CD4-positive, CD25-positive, alpha-beta regulatory T cell (primary cell): ENCODE results near the gene ZNF136. TPM values are rescaled to one million over a fixed set of nuclear protein-coding genes. Genes with fewer than 3 reads are reported as not detected.

Experiments used
- ATAC-seq, 2 donors: fragments of 150-1000 bp; cut with Tn5 transposase; one replicate each; pipeline ENCODE4 v1.10.0; 2021; ENCODE audit warnings: low read depth in 2 of 2, moderate number of reproducible peaks in 2 of 2, moderate library complexity in 1 of 2
- DNase-seq, 3 donors: peaks; one replicate each; pipeline versions ENCODE4 v3.0.0 to v3.0.0-alpha.2; 2012 to 2022; ENCODE audit warnings: mixed read lengths in 1 of 3
- H3K27ac ChIP-seq: one replicate; pipeline ENCODE4 v1.7.0; 2013; ENCODE audit warnings: mild to moderate bottlenecking, low read length; ENCODE audit not compliant: insufficient read depth, poor library complexity, severe bottlenecking
- H3K27me3 ChIP-seq: one replicate; pipeline ENCODE4 v1.7.0; 2013; ENCODE audit warnings: low read length; ENCODE audit not compliant: control insufficient read depth, insufficient read depth
- H3K36me3 ChIP-seq: one replicate; pipeline ENCODE4 v1.7.0; 2013; ENCODE audit warnings: mild to moderate bottlenecking, low read length, moderate library complexity; ENCODE audit not compliant: control insufficient read depth, insufficient read depth
- H3K4me1 ChIP-seq: 2 replicates; pipeline ENCODE4 v1.7.0; 2013; ENCODE audit warnings: mild to moderate bottlenecking, low read length; ENCODE audit not compliant: insufficient read depth, control insufficient read depth, poor library complexity, severe bottlenecking
- H3K4me3 ChIP-seq: one replicate; pipeline ENCODE4 v1.7.0; 2013; ENCODE audit warnings: low read depth, mild to moderate bottlenecking, low read length, moderate library complexity
- H3K9me3 ChIP-seq, 2 experiments: 1 replicate in 1 of 2; 2 replicates in 1 of 2; pipeline ENCODE4 v1.7.0; 2013; ENCODE audit warnings: low read length in 2 of 2, mild to moderate bottlenecking in 1 of 2, moderate library complexity in 1 of 2; ENCODE audit not compliant: control insufficient read depth in 2 of 2
- H3K27ac Mint-ChIP-seq, 3 donors: one replicate each; pipeline ENCODE4 v1.8.0; 2020 to 2022; ENCODE audit warnings: mild to moderate bottlenecking in 3 of 3, mixed read lengths in 3 of 3, moderate library complexity in 2 of 3
- H3K27me3 Mint-ChIP-seq: one replicate; pipeline ENCODE4 v1.8.0; 2022; ENCODE audit warnings: mild to moderate bottlenecking, mixed read lengths
- H3K36me3 Mint-ChIP-seq: one replicate; pipeline ENCODE4 v1.8.0; 2020; ENCODE audit warnings: mixed read lengths
- H3K4me1 Mint-ChIP-seq, 4 donors: one replicate each; pipeline ENCODE4 v1.8.0; 2020 to 2022; ENCODE audit warnings: mixed read lengths in 4 of 4, mild to moderate bottlenecking in 1 of 4
- H3K4me3 Mint-ChIP-seq, 4 donors: one replicate each; pipeline ENCODE4 v1.8.0; 2020 to 2022; ENCODE audit warnings: mild to moderate bottlenecking in 4 of 4, mixed read lengths in 4 of 4, moderate library complexity in 3 of 4
- H3K9me3 Mint-ChIP-seq, 7 donors: one replicate each; pipeline ENCODE4 v1.8.0; 2020 to 2022; ENCODE audit warnings: mixed read lengths in 7 of 7, mild to moderate bottlenecking in 3 of 7, moderate library complexity in 2 of 7
- polyA plus RNA-seq, 4 donors: library from polyadenylated mRNA; unstranded; fragments of 300-500 nt; fragmentation: Illumina TruSeq; gene quantifications; one replicate each; pipeline ENCODE4 v1.2.3, GENCODE V29; 2021
- total RNA-seq: library from RNA; stranded (reverse); gene quantifications from one replicate; pipeline ENCODE4 v1.2.3, GENCODE V29; 2022

ZNF136 gene
- 32.2 TPM for total RNA-seq
- polyA plus RNA-seq, result 10 to 100 TPM; 11.3 to 22.7 (median 16.8) TPM

- Mint-ChIP-seq H3K27me3 (peaks cover 6% of the 10 kb centered on the region), H3K4me3 (peak within 1 kb of the TSS; percentile 91 to 98 (median 96)), H3K27ac (peak within 1 kb of the TSS; percentile 96 to 97 (median 96)), H3K4me1 (peaks cover 21 to 55% (median 37%) of the 10 kb centered on the region in 4 donors), H3K9me3 (peaks cover 0 to 5% (median 0%) of the 10 kb centered on the region in 7 donors), H3K36me3 (peaks cover 17% of the 10 kb centered on the region)
- peak; percentile 99 to 100 for ATAC-seq
- H3K4me1 ChIP-seq, result peaks cover 22% of the 10 kb centered on the region
- peak within 1 kb of the TSS; percentile 77 for H3K4me3 ChIP-seq
- peak; percentile 88 to 97 (median 92) for DNase-seq
- no peaks in the 10 kb centered on the region for H3K9me3 ChIP-seq
- peaks cover 13% of the 10 kb centered on the region for H3K36me3 ChIP-seq
- H3K27ac ChIP-seq, result peak within 1 kb of the TSS; percentile 93
- no peaks in the 10 kb centered on the region for H3K27me3 ChIP-seq
These were observed at the start of gene ZNF136 for GRCh38 chr19:12162882-12163806. ZNF136 (plus strand) TSS chr19:12163096; CDS start chr19:12163204, 108 bp downstream.

DNA sequence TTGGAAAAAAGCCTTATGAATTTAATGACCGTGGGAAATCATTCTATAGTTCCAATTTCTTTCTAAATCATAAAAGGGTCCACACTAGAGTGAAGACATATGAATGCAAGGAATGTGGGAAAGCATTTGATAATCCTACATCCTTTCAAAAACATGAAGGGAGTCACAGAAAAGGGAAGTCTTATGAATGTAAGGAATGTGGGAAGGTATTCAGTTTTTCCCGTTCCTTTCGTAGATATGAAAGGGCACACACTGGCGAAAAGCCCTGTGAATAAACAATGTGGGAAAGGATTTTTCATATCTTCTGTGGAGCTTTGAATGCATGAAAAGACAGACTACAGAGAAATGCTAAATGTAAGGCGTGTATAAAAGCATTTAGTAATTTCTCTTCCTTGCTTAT lies 49.8 kb upstream of the ZNF136 start:
- Histone ChIP-seq H3K27ac (no peak overlapping the region), H3K4me1 (no peaks in the 10 kb centered on the region), H3K9me3 (peaks cover 21 to 30% of the 10 kb centered on the region in 2 experiments), H3K4me3 (no peak overlapping the region), H3K36me3 (no peaks in the 10 kb centered on the region), H3K27me3 (no peaks in the 10 kb centered on the region)
- DNase-seq (no peak), ATAC-seq (no peak)
- Mint-ChIP-seq H3K9me3 (peaks cover 0 to 32% (median 0%) of the 10 kb centered on the region in 7 donors), H3K4me3 (no peak overlapping the region), H3K27me3 (no peaks in the 10 kb centered on the region), H3K4me1 (no peaks in the 10 kb centered on the region), H3K27ac (no peak overlapping the region), H3K36me3 (no peaks in the 10 kb centered on the region)

DNA sequence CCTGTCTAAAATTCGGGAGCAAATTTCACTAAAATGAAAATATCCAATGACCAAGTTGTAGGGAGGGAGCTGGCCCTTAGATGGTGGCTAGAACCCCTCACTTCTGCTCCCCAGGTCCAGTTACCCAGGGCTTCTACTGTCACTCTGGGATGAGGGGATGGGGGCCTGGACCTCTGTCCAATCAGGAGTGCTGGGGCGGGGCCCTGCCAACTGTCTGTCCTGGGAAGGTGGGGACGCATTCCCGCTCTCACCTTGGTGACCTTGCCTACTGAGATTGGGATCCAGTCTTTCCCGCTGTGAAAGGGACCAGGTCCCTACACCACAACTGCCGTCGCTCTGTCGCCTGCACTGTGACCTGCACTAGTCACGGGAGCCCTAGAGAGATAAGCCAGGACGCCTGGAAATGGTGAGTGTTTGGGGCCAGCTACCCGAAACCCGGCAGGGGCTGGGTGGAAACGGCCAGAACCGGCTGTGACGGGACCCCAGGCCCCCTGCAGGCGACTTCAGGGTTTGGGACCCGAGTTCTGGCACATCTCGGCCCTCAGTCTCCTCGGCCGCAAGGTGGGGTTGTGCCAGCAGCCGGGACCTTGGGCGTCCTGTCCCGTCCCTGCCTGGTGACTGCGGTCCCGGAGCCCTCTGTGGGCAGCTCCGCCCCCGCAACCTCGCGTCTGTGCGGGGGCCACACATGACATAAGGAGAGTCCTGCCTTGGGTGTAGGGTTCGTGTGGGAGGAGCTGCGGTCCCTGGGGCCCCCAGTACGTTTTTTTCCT lies 45.5 kb upstream of the ZNF136 start:
- H3K9me3 ChIP-seq, result peaks cover 12 to 19% of the 10 kb centered on the region in 2 experiments
- no peaks in the 10 kb centered on the region for H3K27me3 ChIP-seq
- no peaks in the 10 kb centered on the region for H3K36me3 ChIP-seq
- Mint-ChIP-seq H3K9me3 (peaks cover 0 to 23% (median 4%) of the 10 kb centered on the region in 7 donors), H3K4me3 (no peak overlapping the region), H3K27me3 (no peaks in the 10 kb centered on the region), H3K36me3 (no peaks in the 10 kb centered on the region), H3K27ac (no peak overlapping the region), H3K4me1 (peaks cover 0 to 2% (median 0%) of the 10 kb centered on the region in 4 donors)
- no peak overlapping the region for H3K27ac ChIP-seq
- no peak for ATAC-seq
- no peaks in the 10 kb centered on the region for H3K4me1 ChIP-seq
- no peak for DNase-seq
- no peak overlapping the region for H3K4me3 ChIP-seq

- H3K36me3 ChIP-seq, result no peaks in the 10 kb centered on the region
- peaks cover 14 to 29% of the 10 kb centered on the region in 2 experiments for H3K9me3 ChIP-seq
- no peak overlapping the region for H3K27ac ChIP-seq
- no peaks in the 10 kb centered on the region for H3K4me1 ChIP-seq
- Mint-ChIP-seq H3K4me3 (no peak overlapping the region), H3K36me3 (peaks cover 7% of the 10 kb centered on the region), H3K27me3 (no peaks in the 10 kb centered on the region), H3K9me3 (peaks cover 0 to 24% (median 7%) of the 10 kb centered on the region in 7 donors), H3K4me1 (no peaks in the 10 kb centered on the region), H3K27ac (no peak overlapping the region)
- no peak for DNase-seq
- no peak overlapping the region for H3K4me3 ChIP-seq
- H3K27me3 ChIP-seq, result no peaks in the 10 kb centered on the region
- no peak for ATAC-seq
These were observed 36.2 kb upstream of the ZNF136 start for GRCh38 chr19:12126707-12127106.

GRCh38 chr19:12133069-12133468 lies 29.8 kb upstream of the ZNF136 start:
- peaks cover 0 to 48% (median 16%) of the 10 kb centered on the region in 7 donors for H3K9me3 Mint-ChIP-seq
- no peak overlapping the region for H3K27ac Mint-ChIP-seq
- no peaks in the 10 kb centered on the region for H3K27me3 Mint-ChIP-seq
- no peak overlapping the region for H3K4me3 Mint-ChIP-seq
- Histone ChIP-seq H3K4me1 (no peaks in the 10 kb centered on the region), H3K4me3 (no peak overlapping the region), H3K36me3 (peaks cover 41% of the 10 kb centered on the region), H3K27me3 (no peaks in the 10 kb centered on the region), H3K9me3 (peaks cover 39 to 67% of the 10 kb centered on the region in 2 experiments), H3K27ac (no peak overlapping the region)
- DNase-seq (no peak), ATAC-seq (no peak)
- peaks cover 40% of the 10 kb centered on the region for H3K36me3 Mint-ChIP-seq
- H3K4me1 Mint-ChIP-seq, result peaks cover 4 to 9% (median 6%) of the 10 kb centered on the region in 4 donors

- Histone ChIP-seq H3K4me1 (peaks cover 26% of the 10 kb centered on the region), H3K27me3 (no peaks in the 10 kb centered on the region), H3K27ac (no peak overlapping the region), H3K9me3 (peaks cover 19 to 33% of the 10 kb centered on the region in 2 experiments), H3K36me3 (peaks cover 38% of the 10 kb centered on the region), H3K4me3 (no peak overlapping the region)
- Mint-ChIP-seq H3K27me3 (no peaks in the 10 kb centered on the region), H3K36me3 (peaks cover 31% of the 10 kb centered on the region), H3K9me3 (peaks cover 0 to 24% (median 6%) of the 10 kb centered on the region in 7 donors), H3K4me1 (peaks cover 17 to 41% (median 31%) of the 10 kb centered on the region in 4 donors), H3K4me3 (peak overlapping the region; percentile 53 to 79 (median 63)), H3K27ac (peak overlapping the region in 2 of 3 donors; percentile 1 to 51)
- peak in 1 of 3 donors; percentile 29 for DNase-seq
- peak in 1 of 2 donors; percentile 51 for ATAC-seq
These were observed 25.5 kb upstream of the ZNF136 start for GRCh38 chr19:12137221-12137940.

DNA sequence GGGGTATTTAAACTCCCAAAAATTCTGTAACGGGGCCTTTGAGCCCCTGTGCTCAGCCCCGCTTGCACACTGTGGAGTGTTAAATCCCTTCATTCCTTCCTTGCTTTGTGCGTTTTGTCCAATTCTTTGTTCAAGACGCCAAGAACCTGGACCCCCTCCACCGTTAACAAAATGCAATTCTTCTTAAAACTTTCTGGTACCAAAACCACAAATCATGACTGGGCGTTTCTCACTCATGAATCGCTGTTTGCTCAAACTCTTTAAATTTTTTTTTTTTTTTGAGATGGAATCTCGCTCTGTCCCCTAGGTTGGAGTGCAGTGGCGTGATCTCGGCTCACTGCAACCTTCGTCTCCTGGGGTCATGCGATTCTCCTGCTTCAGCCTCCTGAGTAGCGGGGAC lies 23.6 kb upstream of the ZNF136 start:
- ATAC-seq (no peak), DNase-seq (no peak)
- peaks cover 0 to 16% (median 0%) of the 10 kb centered on the region in 7 donors for H3K9me3 Mint-ChIP-seq
- peak overlapping the region in 2 of 3 donors; percentile 36 to 59 for H3K27ac Mint-ChIP-seq
- peaks cover 19% of the 10 kb centered on the region for H3K36me3 ChIP-seq
- H3K27me3 Mint-ChIP-seq, result no peaks in the 10 kb centered on the region
- no peaks in the 10 kb centered on the region for H3K27me3 ChIP-seq
- peak overlapping the region; percentile 86 for H3K4me3 ChIP-seq
- H3K4me1 Mint-ChIP-seq, result peaks cover 17 to 42% (median 31%) of the 10 kb centered on the region in 4 donors
- H3K27ac ChIP-seq, result no peak overlapping the region
- peak overlapping the region; percentile 88 to 95 (median 92) for H3K4me3 Mint-ChIP-seq
- peaks cover 16% of the 10 kb centered on the region for H3K36me3 Mint-ChIP-seq
- peaks cover 4 to 15% of the 10 kb centered on the region in 2 experiments for H3K9me3 ChIP-seq
- H3K4me1 ChIP-seq, result peaks cover 26% of the 10 kb centered on the region
